Activated naive CD8-positive, alpha-beta T cell treated with anti-CD3 and anti-CD28 coated beads, Interleukin-2, amount 10 ng/mL, durations not matched to agents 7 days and 5 days (primary cell): ENCODE results near the gene EXOC4. TPM values are rescaled to one million over a fixed set of nuclear protein-coding genes. Genes with fewer than 3 reads are reported as not detected.

Source experiments
- ATAC-seq: fragments of 150-1000 bp; cut with Tn5 transposase; one replicate; pipeline ENCODE4 v1.10.0; 2021; ENCODE audit warnings: low read depth, moderate library complexity
- POLR2A ChIA-PET: fragments of 350-600 bp; sonication (Branson Sonifier 250); formaldehyde crosslinking; loops from one replicate; lab custom pipeline; 2021; ENCODE audit warnings: antibody characterized with exemption; lab: Charles Lee
- DNase-seq: peaks from one replicate; pipeline ENCODE4 v3.0.0; 2021
- H3K27ac Mint-ChIP-seq: one replicate; pipeline ENCODE4 v1.8.0; 2022; ENCODE audit warnings: mild to moderate bottlenecking, mixed read lengths
- H3K27me3 Mint-ChIP-seq: one replicate; pipeline ENCODE4 v1.8.0; 2022; ENCODE audit warnings: mild to moderate bottlenecking, moderate library complexity, mixed read lengths
- H3K36me3 Mint-ChIP-seq: one replicate; pipeline ENCODE4 v1.8.0; 2021; ENCODE audit warnings: mild to moderate bottlenecking, mixed read lengths
- H3K4me1 Mint-ChIP-seq: one replicate; pipeline ENCODE4 v1.8.0; 2021; ENCODE audit warnings: mixed read lengths
- H3K4me3 Mint-ChIP-seq: one replicate; pipeline ENCODE4 v1.8.0; 2022; ENCODE audit warnings: mild to moderate bottlenecking, moderate library complexity, mixed read lengths
- H3K9me3 Mint-ChIP-seq: one replicate; pipeline ENCODE4 v1.8.0; 2021; ENCODE audit warnings: mixed read lengths
- total RNA-seq, 2 experiments: library from RNA; stranded (reverse); gene quantifications; one replicate each; pipeline ENCODE4 v1.2.3, GENCODE V29; 2021

EXOC4 gene
- total RNA-seq, 2 experiments from 2014 or later, result 73.1 to 73.7 TPM

- Mint-ChIP-seq H3K27me3 (no peaks in the 10 kb centered on the region), H3K27ac (no peak overlapping the region), H3K4me3 (no peak overlapping the region), H3K4me1 (peaks cover 6% of the 10 kb centered on the region), H3K9me3 (no peaks in the 10 kb centered on the region), H3K36me3 (peaks cover 13% of the 10 kb centered on the region)
- DNase-seq (no peak), ATAC-seq (no peak)
- POLR2A ChIA-PET, result no interaction called here
These were observed 112.2 kb downstream of the EXOC4 start for GRCh38 chr7:133364959-133365690.

GRCh38 chr7:133365917-133366316, 113.0 kb downstream of the EXOC4 start:
- Mint-ChIP-seq H3K27me3 (no peaks in the 10 kb centered on the region), H3K4me1 (peaks cover 6% of the 10 kb centered on the region), H3K36me3 (peaks cover 8% of the 10 kb centered on the region), H3K9me3 (no peaks in the 10 kb centered on the region), H3K27ac (no peak overlapping the region), H3K4me3 (no peak overlapping the region)
- ATAC-seq (no peak), DNase-seq (no peak)
- POLR2A ChIA-PET, result no interaction called here

GRCh38 chr7:133367561-133367960, 114.7 kb downstream of the EXOC4 start:
- Mint-ChIP-seq H3K27ac (no peak overlapping the region), H3K36me3 (peaks cover 2% of the 10 kb centered on the region), H3K27me3 (no peaks in the 10 kb centered on the region), H3K4me3 (no peak overlapping the region), H3K9me3 (no peaks in the 10 kb centered on the region), H3K4me1 (peaks cover 6% of the 10 kb centered on the region)
- ATAC-seq, result no peak
- POLR2A ChIA-PET, result no interaction called here
- no peak for DNase-seq

GRCh38 chr7:133369130-133369529, 116.3 kb downstream of the EXOC4 start:
- no peak overlapping the region for H3K4me3 Mint-ChIP-seq
- H3K36me3 Mint-ChIP-seq, result peaks cover 2% of the 10 kb centered on the region
- no peaks in the 10 kb centered on the region for H3K9me3 Mint-ChIP-seq
- DNase-seq, result no peak
- no peak for ATAC-seq
- POLR2A ChIA-PET, result no interaction called here
- H3K4me1 Mint-ChIP-seq, result peaks cover 6% of the 10 kb centered on the region
- H3K27me3 Mint-ChIP-seq, result no peaks in the 10 kb centered on the region
- no peak overlapping the region for H3K27ac Mint-ChIP-seq

GRCh38 chr7:133371616-133372015, 118.7 kb downstream of the EXOC4 start:
- POLR2A ChIA-PET, result no interaction called here
- H3K4me1 Mint-ChIP-seq, result peaks cover 2% of the 10 kb centered on the region
- no peaks in the 10 kb centered on the region for H3K27me3 Mint-ChIP-seq
- peaks cover 8% of the 10 kb centered on the region for H3K36me3 Mint-ChIP-seq
- H3K27ac Mint-ChIP-seq, result no peak overlapping the region
- DNase-seq (no peak), ATAC-seq (no peak)
- H3K9me3 Mint-ChIP-seq, result no peaks in the 10 kb centered on the region
- no peak overlapping the region for H3K4me3 Mint-ChIP-seq

- peaks cover 8% of the 10 kb centered on the region for H3K36me3 Mint-ChIP-seq
- no peak for DNase-seq
- H3K4me3 Mint-ChIP-seq, result no peak overlapping the region
- H3K9me3 Mint-ChIP-seq, result peaks cover under 1% of the 10 kb centered on the region
- ATAC-seq, result no peak
- H3K27me3 Mint-ChIP-seq, result no peaks in the 10 kb centered on the region
- POLR2A ChIA-PET, result no interaction called here
- H3K27ac Mint-ChIP-seq, result no peak overlapping the region
- peaks cover 2% of the 10 kb centered on the region for H3K4me1 Mint-ChIP-seq
These were observed 119.5 kb downstream of the EXOC4 start for GRCh38 chr7:133372337-133372736.

GRCh38 chr7:133376514-133376913, 123.6 kb downstream of the EXOC4 start:
- Mint-ChIP-seq H3K27me3 (no peaks in the 10 kb centered on the region), H3K27ac (no peak overlapping the region), H3K4me1 (no peaks in the 10 kb centered on the region), H3K9me3 (peaks cover 7% of the 10 kb centered on the region), H3K4me3 (no peak overlapping the region), H3K36me3 (peaks cover 19% of the 10 kb centered on the region)
- ATAC-seq (no peak), DNase-seq (no peak)
- POLR2A ChIA-PET, result no interaction called here

GRCh38 chr7:133381965-133382364, 129.1 kb downstream of the EXOC4 start:
- peaks cover 7% of the 10 kb centered on the region for H3K9me3 Mint-ChIP-seq
- H3K27ac Mint-ChIP-seq, result no peak overlapping the region
- POLR2A ChIA-PET, result no interaction called here
- H3K36me3 Mint-ChIP-seq, result peaks cover 26% of the 10 kb centered on the region
- no peaks in the 10 kb centered on the region for H3K4me1 Mint-ChIP-seq
- ATAC-seq (no peak), DNase-seq (no peak)
- H3K27me3 Mint-ChIP-seq, result no peaks in the 10 kb centered on the region
- no peak overlapping the region for H3K4me3 Mint-ChIP-seq

- Mint-ChIP-seq H3K4me3 (no peak overlapping the region), H3K27ac (no peak overlapping the region), H3K27me3 (no peaks in the 10 kb centered on the region), H3K9me3 (peaks cover 5% of the 10 kb centered on the region), H3K36me3 (peaks cover 22% of the 10 kb centered on the region), H3K4me1 (no peaks in the 10 kb centered on the region)
- POLR2A ChIA-PET, result no interaction called here
- no peak for DNase-seq
- no peak for ATAC-seq
These were observed 130.1 kb downstream of the EXOC4 start for GRCh38 chr7:133382775-133383559.

GRCh38 chr7:133386205-133386604, 133.3 kb downstream of the EXOC4 start:
- Mint-ChIP-seq H3K4me1 (no peaks in the 10 kb centered on the region), H3K9me3 (no peaks in the 10 kb centered on the region), H3K36me3 (peaks cover 18% of the 10 kb centered on the region), H3K27me3 (no peaks in the 10 kb centered on the region), H3K27ac (no peak overlapping the region), H3K4me3 (no peak overlapping the region)
- DNase-seq (no peak), ATAC-seq (no peak)
- POLR2A ChIA-PET, result no interaction called here

GRCh38 chr7:133389727-133390126, 136.8 kb downstream of the EXOC4 start:
- ATAC-seq (no peak), DNase-seq (no peak)
- H3K36me3 Mint-ChIP-seq, result peaks cover 11% of the 10 kb centered on the region
- POLR2A ChIA-PET, result no interaction called here
- H3K9me3 Mint-ChIP-seq, result no peaks in the 10 kb centered on the region
- H3K27me3 Mint-ChIP-seq, result no peaks in the 10 kb centered on the region
- peaks cover 2% of the 10 kb centered on the region for H3K4me1 Mint-ChIP-seq
- no peak overlapping the region for H3K27ac Mint-ChIP-seq
- no peak overlapping the region for H3K4me3 Mint-ChIP-seq

GRCh38 chr7:133391206-133391605, 138.3 kb downstream of the EXOC4 start:
- DNase-seq (no peak), ATAC-seq (no peak)
- H3K27me3 Mint-ChIP-seq, result no peaks in the 10 kb centered on the region
- peaks cover 6% of the 10 kb centered on the region for H3K36me3 Mint-ChIP-seq
- POLR2A ChIA-PET, result no interaction called here
- H3K9me3 Mint-ChIP-seq, result no peaks in the 10 kb centered on the region
- H3K27ac Mint-ChIP-seq, result no peak overlapping the region
- no peak overlapping the region for H3K4me3 Mint-ChIP-seq
- H3K4me1 Mint-ChIP-seq, result peaks cover 2% of the 10 kb centered on the region

GRCh38 chr7:133394369-133394768, 141.5 kb downstream of the EXOC4 start:
- no peak overlapping the region for H3K27ac Mint-ChIP-seq
- POLR2A ChIA-PET, result no interaction called here
- ATAC-seq, result no peak
- H3K4me3 Mint-ChIP-seq, result no peak overlapping the region
- peaks cover 2% of the 10 kb centered on the region for H3K36me3 Mint-ChIP-seq
- H3K4me1 Mint-ChIP-seq, result peaks cover 2% of the 10 kb centered on the region
- H3K27me3 Mint-ChIP-seq, result no peaks in the 10 kb centered on the region
- no peak for DNase-seq
- H3K9me3 Mint-ChIP-seq, result no peaks in the 10 kb centered on the region

GRCh38 chr7:133395551-133395950, 142.7 kb downstream of the EXOC4 start:
- Mint-ChIP-seq H3K27me3 (no peaks in the 10 kb centered on the region), H3K9me3 (no peaks in the 10 kb centered on the region), H3K36me3 (no peaks in the 10 kb centered on the region), H3K4me1 (peaks cover 2% of the 10 kb centered on the region), H3K4me3 (no peak overlapping the region), H3K27ac (no peak overlapping the region)
- no peak for ATAC-seq
- DNase-seq, result no peak
- POLR2A ChIA-PET, result no interaction called here
